K562 (cell line): ENCODE data around the gene SLCO2B1. TPM values are rescaled to one million over a fixed set of nuclear protein-coding genes. Genes with fewer than 3 reads are reported as not detected.

Experiments used
- BRCA1 ChIP-seq, 2 experiments: fragments of 450-650 bp in 1 of 2; sonication (generic) in 1 of 2; formaldehyde crosslinking in 1 of 2; IDR thresholded peaks; 2 replicates each; pipeline versions ENCODE4 v1.5.0 to v1.6.1; 2017 to 2020; ENCODE audit warnings: mild to moderate bottlenecking in 1 of 2, missing genetic modification reagents in 1 of 2
- GATA2 ChIP-seq: sonication (generic); formaldehyde crosslinking; IDR thresholded peaks from 2 replicates; pipeline ENCODE4 v1.4.0; 2020; ENCODE audit warnings: mild to moderate bottlenecking, missing genetic modification reagents
- KLF13 ChIP-seq: fragments of 450-650 bp; IDR thresholded peaks from 2 replicates; pipeline ENCODE4 v1.6.1; 2016; ENCODE audit warnings: missing genetic modification characterization, low read depth, mild to moderate bottlenecking, missing compliant biosample characterization, moderate library complexity, borderline replicate concordance
- SPI1 ChIP-seq: IDR thresholded peaks from 2 replicates; pipeline ENCODE4 v1.6.1; 2011; ENCODE audit warnings: low read depth, low read length, control low read depth, borderline replicate concordance
- XRCC5 ChIP-seq: fragments of 200-400 bp; formaldehyde crosslinking; IDR thresholded peaks from 2 replicates; pipeline ENCODE4 v1.6.1; 2017; ENCODE audit warnings: low read depth, mild to moderate bottlenecking, low read length
- ZBTB1 ChIP-seq: sonication (generic); formaldehyde crosslinking; IDR thresholded peaks from 2 replicates; pipeline ENCODE4 v1.8.1; 2023; ENCODE audit warnings: missing genetic modification reagents, low read depth, mild to moderate bottlenecking, borderline replicate concordance
- ZNF551 ChIP-seq: fragments of 250-450 bp; sonication (Bioruptor Pico); IDR thresholded peaks from 2 replicates; pipeline ENCODE4 v1.5.0; 2021; ENCODE audit warnings: mild to moderate bottlenecking, moderate library complexity
- polyA plus RNA-seq, 8 experiments: library from polyadenylated mRNA; depleted of rRNA in 4 of 8; stranded (reverse) in 5 of 8; unstranded in 3 of 8; fragments of >200 nt; fragmentation: Nextera tagmentation in 2 of 8; fragmentation: Illumina TruSeq in 1 of 8; extraction: Ambion mirVana in 2 of 8; extraction: Trizol in 1 of 8; gene quantifications; 2 replicates each; pipeline versions ENCODE4 v1.2.1 to v1.2.3, GENCODE V29; 2011 to 2014; ENCODE audit warnings: inconsistent platforms in 1 of 8, missing spikeins in 1 of 8
- total RNA-seq, 7 experiments: library from RNA; depleted of rRNA in 6 of 7; stranded (reverse); fragments of >200 nt in 6 of 7; fragmentation: Illumina TruSeq in 2 of 7; extraction: Trizol in 2 of 7; gene quantifications; 2 replicates each; pipeline versions ENCODE4 v1.2.1 to v1.2.3, GENCODE V29; 2011 to 2021; ENCODE audit warnings: low replicate concordance in 1 of 7
- TF ChIP-seq, protein P1 (sequence below): fragments of 250-450 bp; sonication (Bioruptor Pico); IDR thresholded peaks from 2 replicates; pipeline ENCODE4 v1.4.0; 2020
- TF ChIP-seq, protein P2 (sequence below), 3 experiments: IDR thresholded peaks in 2 of 3; conservative IDR thresholded peaks in 1 of 3; 2 replicates each; pipeline ENCODE4 v1.5.1; 2011 to 2012; ENCODE audit warnings: low read length in 3 of 3, mild to moderate bottlenecking in 3 of 3, control low read depth in 2 of 3, improper control_type of control experiment in 1 of 3, inconsistent platforms in 1 of 3, low read depth in 1 of 3, mixed read lengths in 1 of 3, moderate library complexity in 1 of 3; ENCODE audit not compliant: insufficient read depth in 2 of 3
- TF ChIP-seq, protein P3 (sequence below), 2 experiments: IDR thresholded peaks; 2 replicates each; pipeline ENCODE4 v1.6.1; 2012; ENCODE audit warnings: improper control_type of control experiment in 2 of 2, low read depth in 2 of 2, low read length in 2 of 2, borderline replicate concordance in 1 of 2
- TF ChIP-seq, protein P4 (sequence below): sonication (generic); formaldehyde crosslinking; IDR thresholded peaks from 2 replicates; pipeline ENCODE4 v1.8.1; 2023; ENCODE audit warnings: mild to moderate bottlenecking, missing genetic modification reagents
- TF ChIP-seq, protein P5 (sequence below): sonication (generic); formaldehyde crosslinking; IDR thresholded peaks from 2 replicates; pipeline ENCODE4 v1.8.0; 2022; ENCODE audit warnings: missing genetic modification reagents, mild to moderate bottlenecking, borderline replicate concordance

The SLCO2B1 gene
- total and polyA plus RNA-seq, 9 of the 15 experiments (the other 6 are each of a cell fraction or from before 2014, with no cell fraction given): 0.70 to 14.7 (median 7.6) TPM

DNA sequence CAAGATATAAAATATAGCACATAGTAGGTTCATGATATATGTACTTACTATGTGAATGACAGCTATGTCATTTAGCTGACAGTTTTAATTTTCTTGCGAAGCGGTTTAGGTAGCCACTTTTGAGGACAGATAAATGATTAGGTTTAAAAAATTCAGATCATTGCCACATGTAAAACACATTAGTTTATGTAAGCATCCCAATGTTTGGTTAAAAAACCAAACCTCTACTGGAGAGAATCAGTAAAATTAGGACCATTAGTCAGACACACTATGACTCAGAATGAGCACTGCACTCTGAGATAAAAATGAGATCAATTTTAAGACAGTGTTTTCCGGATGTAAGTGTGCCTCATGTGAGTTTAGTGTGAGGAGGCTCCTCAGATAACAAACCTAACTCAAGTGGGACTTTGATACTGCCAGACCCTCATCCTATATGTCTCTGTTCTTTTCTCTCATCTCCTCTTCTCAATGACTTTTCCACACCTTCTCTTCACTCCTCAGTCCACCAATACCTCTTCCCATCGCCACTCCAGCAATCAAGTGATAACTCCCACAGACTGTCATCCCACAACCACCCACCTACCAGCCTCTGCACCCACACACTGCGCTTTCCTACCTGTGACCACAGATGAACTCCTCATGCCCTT lies 47.4 kb upstream of the SLCO2B1 start (continued):
- TF ChIP-seq, protein P1, sequence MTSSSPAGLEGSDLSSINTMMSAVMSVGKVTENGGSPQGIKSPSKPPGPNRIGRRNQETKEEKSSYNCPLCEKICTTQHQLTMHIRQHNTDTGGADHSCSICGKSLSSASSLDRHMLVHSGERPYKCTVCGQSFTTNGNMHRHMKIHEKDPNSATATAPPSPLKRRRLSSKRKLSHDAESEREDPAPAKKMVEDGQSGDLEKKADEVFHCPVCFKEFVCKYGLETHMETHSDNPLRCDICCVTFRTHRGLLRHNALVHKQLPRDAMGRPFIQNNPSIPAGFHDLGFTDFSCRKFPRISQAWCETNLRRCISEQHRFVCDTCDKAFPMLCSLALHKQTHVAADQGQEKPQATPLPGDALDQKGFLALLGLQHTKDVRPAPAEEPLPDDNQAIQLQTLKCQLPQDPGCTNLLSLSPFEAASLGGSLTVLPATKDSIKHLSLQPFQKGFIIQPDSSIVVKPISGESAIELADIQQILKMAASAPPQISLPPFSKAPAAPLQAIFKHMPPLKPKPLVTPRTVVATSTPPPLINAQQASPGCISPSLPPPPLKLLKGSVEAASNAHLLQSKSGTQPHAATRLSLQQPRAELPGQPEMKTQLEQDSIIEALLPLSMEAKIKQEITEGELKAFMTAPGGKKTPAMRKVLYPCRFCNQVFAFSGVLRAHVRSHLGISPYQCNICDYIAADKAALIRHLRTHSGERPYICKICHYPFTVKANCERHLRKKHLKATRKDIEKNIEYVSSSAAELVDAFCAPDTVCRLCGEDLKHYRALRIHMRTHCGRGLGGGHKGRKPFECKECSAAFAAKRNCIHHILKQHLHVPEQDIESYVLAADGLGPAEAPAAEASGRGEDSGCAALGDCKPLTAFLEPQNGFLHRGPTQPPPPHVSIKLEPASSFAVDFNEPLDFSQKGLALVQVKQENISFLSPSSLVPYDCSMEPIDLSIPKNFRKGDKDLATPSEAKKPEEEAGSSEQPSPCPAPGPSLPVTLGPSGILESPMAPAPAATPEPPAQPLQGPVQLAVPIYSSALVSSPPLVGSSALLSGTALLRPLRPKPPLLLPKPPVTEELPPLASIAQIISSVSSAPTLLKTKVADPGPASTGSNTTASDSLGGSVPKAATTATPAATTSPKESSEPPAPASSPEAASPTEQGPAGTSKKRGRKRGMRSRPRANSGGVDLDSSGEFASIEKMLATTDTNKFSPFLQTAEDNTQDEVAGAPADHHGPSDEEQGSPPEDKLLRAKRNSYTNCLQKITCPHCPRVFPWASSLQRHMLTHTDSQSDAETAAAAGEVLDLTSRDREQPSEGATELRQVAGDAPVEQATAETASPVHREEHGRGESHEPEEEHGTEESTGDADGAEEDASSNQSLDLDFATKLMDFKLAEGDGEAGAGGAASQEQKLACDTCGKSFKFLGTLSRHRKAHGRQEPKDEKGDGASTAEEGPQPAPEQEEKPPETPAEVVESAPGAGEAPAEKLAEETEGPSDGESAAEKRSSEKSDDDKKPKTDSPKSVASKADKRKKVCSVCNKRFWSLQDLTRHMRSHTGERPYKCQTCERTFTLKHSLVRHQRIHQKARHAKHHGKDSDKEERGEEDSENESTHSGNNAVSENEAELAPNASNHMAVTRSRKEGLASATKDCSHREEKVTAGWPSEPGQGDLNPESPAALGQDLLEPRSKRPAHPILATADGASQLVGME: no peak
- TF ChIP-seq ZNF551 (CRISPR knock-in tag) (no peak), XRCC5 (no peak), GATA2 (CRISPR knock-in tag) (0 out of 2 replicates have a peak, but pooled peaks have one; percentile 31), BRCA1 (IDR thresholded peaks at IDR 0.05) (no peak), BRCA1 (CRISPR knock-in tag; IDR thresholded peaks at IDR 0.05) (no peak), SPI1 (no peak), ZBTB1 (CRISPR knock-in tag) (no peak), KLF13 (tag) (no peak)
- TF ChIP-seq, protein P2, sequence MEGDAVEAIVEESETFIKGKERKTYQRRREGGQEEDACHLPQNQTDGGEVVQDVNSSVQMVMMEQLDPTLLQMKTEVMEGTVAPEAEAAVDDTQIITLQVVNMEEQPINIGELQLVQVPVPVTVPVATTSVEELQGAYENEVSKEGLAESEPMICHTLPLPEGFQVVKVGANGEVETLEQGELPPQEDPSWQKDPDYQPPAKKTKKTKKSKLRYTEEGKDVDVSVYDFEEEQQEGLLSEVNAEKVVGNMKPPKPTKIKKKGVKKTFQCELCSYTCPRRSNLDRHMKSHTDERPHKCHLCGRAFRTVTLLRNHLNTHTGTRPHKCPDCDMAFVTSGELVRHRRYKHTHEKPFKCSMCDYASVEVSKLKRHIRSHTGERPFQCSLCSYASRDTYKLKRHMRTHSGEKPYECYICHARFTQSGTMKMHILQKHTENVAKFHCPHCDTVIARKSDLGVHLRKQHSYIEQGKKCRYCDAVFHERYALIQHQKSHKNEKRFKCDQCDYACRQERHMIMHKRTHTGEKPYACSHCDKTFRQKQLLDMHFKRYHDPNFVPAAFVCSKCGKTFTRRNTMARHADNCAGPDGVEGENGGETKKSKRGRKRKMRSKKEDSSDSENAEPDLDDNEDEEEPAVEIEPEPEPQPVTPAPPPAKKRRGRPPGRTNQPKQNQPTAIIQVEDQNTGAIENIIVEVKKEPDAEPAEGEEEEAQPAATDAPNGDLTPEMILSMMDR (IDR thresholded peaks at IDR 0.05 in 2 of 3, conservative IDR thresholded peaks at IDR 0.05 in 1 of 3; ENCODE audit: insufficient read depth in 2 of 3, low read depth in 1 of 3, low read length in 3 of 3): no peak
- TF ChIP-seq, protein P3, sequence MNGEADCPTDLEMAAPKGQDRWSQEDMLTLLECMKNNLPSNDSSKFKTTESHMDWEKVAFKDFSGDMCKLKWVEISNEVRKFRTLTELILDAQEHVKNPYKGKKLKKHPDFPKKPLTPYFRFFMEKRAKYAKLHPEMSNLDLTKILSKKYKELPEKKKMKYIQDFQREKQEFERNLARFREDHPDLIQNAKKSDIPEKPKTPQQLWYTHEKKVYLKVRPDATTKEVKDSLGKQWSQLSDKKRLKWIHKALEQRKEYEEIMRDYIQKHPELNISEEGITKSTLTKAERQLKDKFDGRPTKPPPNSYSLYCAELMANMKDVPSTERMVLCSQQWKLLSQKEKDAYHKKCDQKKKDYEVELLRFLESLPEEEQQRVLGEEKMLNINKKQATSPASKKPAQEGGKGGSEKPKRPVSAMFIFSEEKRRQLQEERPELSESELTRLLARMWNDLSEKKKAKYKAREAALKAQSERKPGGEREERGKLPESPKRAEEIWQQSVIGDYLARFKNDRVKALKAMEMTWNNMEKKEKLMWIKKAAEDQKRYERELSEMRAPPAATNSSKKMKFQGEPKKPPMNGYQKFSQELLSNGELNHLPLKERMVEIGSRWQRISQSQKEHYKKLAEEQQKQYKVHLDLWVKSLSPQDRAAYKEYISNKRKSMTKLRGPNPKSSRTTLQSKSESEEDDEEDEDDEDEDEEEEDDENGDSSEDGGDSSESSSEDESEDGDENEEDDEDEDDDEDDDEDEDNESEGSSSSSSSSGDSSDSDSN (IDR thresholded peaks at IDR 0.05; ENCODE audit: borderline replicate concordance in 1 of 2, low read depth in 2 of 2, low read length in 2 of 2): no peak
- TF ChIP-seq, protein P4, sequence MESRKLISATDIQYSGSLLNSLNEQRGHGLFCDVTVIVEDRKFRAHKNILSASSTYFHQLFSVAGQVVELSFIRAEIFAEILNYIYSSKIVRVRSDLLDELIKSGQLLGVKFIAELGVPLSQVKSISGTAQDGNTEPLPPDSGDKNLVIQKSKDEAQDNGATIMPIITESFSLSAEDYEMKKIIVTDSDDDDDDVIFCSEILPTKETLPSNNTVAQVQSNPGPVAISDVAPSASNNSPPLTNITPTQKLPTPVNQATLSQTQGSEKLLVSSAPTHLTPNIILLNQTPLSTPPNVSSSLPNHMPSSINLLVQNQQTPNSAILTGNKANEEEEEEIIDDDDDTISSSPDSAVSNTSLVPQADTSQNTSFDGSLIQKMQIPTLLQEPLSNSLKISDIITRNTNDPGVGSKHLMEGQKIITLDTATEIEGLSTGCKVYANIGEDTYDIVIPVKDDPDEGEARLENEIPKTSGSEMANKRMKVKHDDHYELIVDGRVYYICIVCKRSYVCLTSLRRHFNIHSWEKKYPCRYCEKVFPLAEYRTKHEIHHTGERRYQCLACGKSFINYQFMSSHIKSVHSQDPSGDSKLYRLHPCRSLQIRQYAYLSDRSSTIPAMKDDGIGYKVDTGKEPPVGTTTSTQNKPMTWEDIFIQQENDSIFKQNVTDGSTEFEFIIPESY: no peak
- TF ChIP-seq, protein P5, sequence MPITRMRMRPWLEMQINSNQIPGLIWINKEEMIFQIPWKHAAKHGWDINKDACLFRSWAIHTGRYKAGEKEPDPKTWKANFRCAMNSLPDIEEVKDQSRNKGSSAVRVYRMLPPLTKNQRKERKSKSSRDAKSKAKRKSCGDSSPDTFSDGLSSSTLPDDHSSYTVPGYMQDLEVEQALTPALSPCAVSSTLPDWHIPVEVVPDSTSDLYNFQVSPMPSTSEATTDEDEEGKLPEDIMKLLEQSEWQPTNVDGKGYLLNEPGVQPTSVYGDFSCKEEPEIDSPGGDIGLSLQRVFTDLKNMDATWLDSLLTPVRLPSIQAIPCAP (CRISPR knock-in tag): no peak
